Activated CD8-positive, alpha-beta memory T cell treated with anti-CD3 and anti-CD28 coated beads for 24 hours (primary cell): ENCODE measurements around the gene CEP97.
"Not testable (repeated sequence)": the region's sequence is repeated elsewhere in the genome, so short reads cannot be mapped to it uniquely, and the experiment has no call there.

Source experiments
- DNase-seq: peaks from one replicate; pipeline ENCODE4 v3.0.0-alpha.2; 2020

Gene CEP97

GRCh38 chr3:101724329-101725193, at the start of gene CEP97:
Gene CEP97, plus strand, starts transcription at chr3:101724614. Its CDS starts 63 bp downstream, at chr3:101724677.
- peak; percentile 97 for DNase-seq

GRCh38 chr3:101675709-101676215, 48.7 kb upstream of the CEP97 start:
- DNase-seq, result no peak

- peak; percentile 98 for DNase-seq
These were observed 48.1 kb upstream of the CEP97 start for GRCh38 chr3:101676216-101676764.

- DNase-seq, result peak; percentile 100
These were observed 47.5 kb upstream of the CEP97 start, which contains the start of gene ZBTB11 for GRCh38 chr3:101676765-101677435. Gene ZBTB11, minus strand, starts transcription at chr3:101677132. Its CDS starts 218 bp downstream, at chr3:101676914.

- peak; percentile 69 for DNase-seq
These were observed 46.8 kb upstream of the CEP97 start for GRCh38 chr3:101677436-101678286.

GRCh38 chr3:101678837-101679236, 45.6 kb upstream of the CEP97 start:
- not testable (repeated sequence) for DNase-seq

GRCh38 chr3:101680466-101680865, 43.9 kb upstream of the CEP97 start:
- DNase-seq, result no peak

- DNase-seq, result no peak
These were observed 39.4 kb upstream of the CEP97 start for GRCh38 chr3:101685050-101685400.

- no peak for DNase-seq
These were observed 38.5 kb upstream of the CEP97 start for GRCh38 chr3:101685870-101686307.

GRCh38 chr3:101687142-101687931, 37.1 kb upstream of the CEP97 start:
- DNase-seq, result no peak

GRCh38 chr3:101689286-101689685, 35.1 kb upstream of the CEP97 start:
- no peak for DNase-seq

GRCh38 chr3:101690972-101691371, 33.4 kb upstream of the CEP97 start:
- DNase-seq, result peak; percentile 53

- DNase-seq, result not testable (repeated sequence)
These were observed 32.4 kb upstream of the CEP97 start for GRCh38 chr3:101691685-101692671.

GRCh38 chr3:101693540-101693939, 30.9 kb upstream of the CEP97 start:
- DNase-seq, result not testable (repeated sequence)

- DNase-seq, result not testable (repeated sequence)
These were observed 29.6 kb upstream of the CEP97 start for GRCh38 chr3:101694836-101695235.

- no peak for DNase-seq
These were observed 28.5 kb upstream of the CEP97 start for GRCh38 chr3:101695779-101696372.

GRCh38 chr3:101701696-101702634, 22.4 kb upstream of the CEP97 start:
- DNase-seq, result no peak

- DNase-seq, result no peak
These were observed 21.7 kb upstream of the CEP97 start for GRCh38 chr3:101702726-101703125.

GRCh38 chr3:101703169-101703568, 21.2 kb upstream of the CEP97 start:
- DNase-seq, result no peak
